UCSD-AML1 (cell line): ENCODE results near the gene EFNA5.

Experiments
- DNase-seq: peaks from one replicate; lab custom pipeline; 2025; ENCODE audit not compliant: unreplicated experiment; lab: John Stamatoyannopoulos, UW

Gene EFNA5

GRCh38 chr5:107646418-107646817 lies 24.3 kb downstream of the EFNA5 start:
- no peak for DNase-seq

DNA sequence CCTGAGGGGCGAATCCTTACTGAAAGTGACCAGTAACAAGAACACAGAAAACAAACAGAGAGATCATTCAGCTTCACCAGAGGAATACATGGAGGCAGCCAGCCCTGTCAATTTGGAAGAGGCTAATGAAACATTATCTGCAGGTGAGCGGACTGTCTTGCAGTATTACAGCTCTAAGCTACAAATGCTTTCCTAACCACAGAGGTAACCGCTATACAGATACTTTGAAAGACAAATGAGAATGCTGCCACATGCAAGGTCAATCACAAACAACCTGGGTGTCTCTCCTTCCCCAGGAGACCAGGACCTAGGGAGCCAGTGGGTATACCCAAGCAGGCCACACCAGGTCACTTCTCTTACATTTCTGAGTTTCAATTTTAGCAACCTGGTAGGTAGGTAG lies 30.2 kb downstream of the EFNA5 start:
- no peak for DNase-seq

- no peak for DNase-seq
These were observed 30.7 kb downstream of the EFNA5 start for GRCh38 chr5:107639990-107640389.

GRCh38 chr5:107636555-107636954 lies 34.2 kb downstream of the EFNA5 start:
- DNase-seq: no peak

- DNase-seq: no peak
These were observed 34.7 kb downstream of the EFNA5 start for GRCh38 chr5:107636068-107636467.

- no peak for DNase-seq
These were observed 35.5 kb downstream of the EFNA5 start for GRCh38 chr5:107634981-107635848.

DNA sequence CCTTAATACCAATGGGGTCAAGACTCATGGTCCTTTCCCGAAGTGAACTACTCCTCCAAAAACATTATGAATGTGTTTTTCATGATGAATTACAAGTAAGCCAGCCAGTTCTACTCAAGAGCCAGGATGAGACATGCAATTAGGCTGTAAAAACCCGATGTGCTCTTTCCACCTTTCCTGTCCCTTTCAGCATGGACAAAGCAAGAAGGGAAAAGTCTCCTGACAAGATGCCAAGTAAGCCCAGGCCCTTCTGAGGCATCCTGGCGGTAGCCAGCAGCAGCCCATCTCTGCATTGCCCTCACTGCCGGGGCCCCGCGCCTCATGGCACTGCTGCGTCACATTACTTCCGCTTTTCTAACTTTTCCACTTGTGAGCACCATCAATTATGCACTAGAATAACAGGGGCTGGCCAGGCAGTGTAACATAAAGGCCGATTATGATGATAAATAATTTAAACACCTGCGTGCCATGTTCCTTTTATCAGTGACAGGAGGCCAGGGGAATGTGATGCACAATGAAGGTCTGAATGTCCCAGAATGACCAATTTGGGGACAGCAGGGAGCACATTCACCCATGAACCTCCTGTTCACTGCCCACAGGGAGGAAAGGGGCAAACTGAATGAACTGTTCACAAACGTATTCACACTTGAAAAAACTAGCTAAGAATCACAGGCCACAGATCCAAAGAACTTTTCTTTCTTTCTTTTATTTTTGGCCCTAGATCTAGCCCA lies 37.4 kb downstream of the EFNA5 start:
- peak; percentile 5 for DNase-seq

DNA sequence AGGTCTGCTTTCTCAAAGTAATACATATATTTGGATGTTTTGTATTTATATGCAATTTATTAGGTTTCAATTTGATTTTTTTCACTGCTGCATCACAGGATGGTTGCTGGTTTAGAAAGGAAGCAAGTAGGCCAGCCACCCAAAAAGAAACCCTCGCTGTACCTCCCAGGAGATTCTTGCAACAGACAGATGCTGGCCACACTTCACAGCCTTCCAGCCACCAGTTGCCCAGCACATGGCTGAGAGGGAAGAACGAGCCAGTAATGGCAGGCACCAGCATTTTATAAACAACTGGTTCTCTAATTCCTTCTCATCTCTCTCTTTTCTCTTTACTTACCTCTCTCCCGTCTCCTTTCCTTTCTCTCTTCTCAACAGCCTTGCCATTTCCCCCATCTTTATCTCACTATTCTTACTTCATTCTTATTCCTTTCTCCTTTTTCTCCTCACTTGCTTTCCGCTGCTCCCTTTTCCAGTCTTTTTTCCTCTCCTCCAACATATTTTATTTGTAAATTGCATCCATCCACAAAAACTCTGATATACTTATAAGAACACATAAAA lies 38.9 kb downstream of the EFNA5 start:
- DNase-seq: no peak

- DNase-seq: no peak
These were observed 40.6 kb downstream of the EFNA5 start for GRCh38 chr5:107630184-107630583.

- DNase-seq: no peak
These were observed 46.5 kb downstream of the EFNA5 start for GRCh38 chr5:107624235-107624634.

- DNase-seq: no peak
These were observed 49.6 kb downstream of the EFNA5 start for GRCh38 chr5:107621089-107621488.

DNA sequence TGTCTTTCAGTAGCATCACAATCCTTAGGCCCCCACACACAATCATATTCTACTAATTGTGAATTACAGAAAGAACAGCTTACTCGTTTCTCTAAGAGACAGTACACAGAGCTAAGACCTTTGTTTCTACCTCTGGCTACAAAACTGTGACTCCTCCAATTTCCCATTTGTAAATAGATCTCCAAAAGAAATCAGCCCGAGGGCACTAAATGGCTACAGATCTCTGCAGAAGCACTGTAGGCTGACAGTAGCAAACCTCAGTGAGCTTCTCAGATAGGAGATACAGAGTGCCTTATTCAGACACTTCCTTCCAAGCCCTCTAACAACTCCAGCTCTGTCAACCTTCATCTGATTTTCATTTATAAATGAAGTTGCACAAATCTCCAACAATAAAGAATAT lies 51.0 kb downstream of the EFNA5 start:
- DNase-seq: no peak

DNA sequence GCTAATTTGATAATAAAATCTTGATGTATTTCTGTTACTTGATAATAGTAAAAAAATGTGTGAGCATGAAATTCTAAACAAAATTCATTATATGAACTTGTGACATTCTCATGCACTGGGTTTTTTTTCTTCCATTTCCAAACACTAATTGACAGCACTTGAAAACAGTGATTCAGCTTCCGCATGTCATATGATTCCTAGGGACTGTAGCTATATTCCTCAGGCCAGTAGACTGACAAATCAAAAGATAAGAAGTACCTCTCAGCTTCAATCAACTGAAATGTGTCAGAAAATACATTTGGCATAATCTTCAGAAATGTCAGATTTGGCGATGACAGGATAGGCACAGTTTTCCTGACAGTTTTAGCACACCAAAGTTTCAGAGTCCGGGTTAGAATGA lies 52.5 kb downstream of the EFNA5 start:
- no peak for DNase-seq

- DNase-seq: no peak
These were observed 53.7 kb downstream of the EFNA5 start for GRCh38 chr5:107617052-107617451.

- no peak for DNase-seq
These were observed 54.5 kb downstream of the EFNA5 start for GRCh38 chr5:107616213-107616612.

- DNase-seq: no peak
These were observed 55.4 kb downstream of the EFNA5 start for GRCh38 chr5:107615299-107615817.

- no peak for DNase-seq
These were observed 58.2 kb downstream of the EFNA5 start for GRCh38 chr5:107612541-107612940.

- DNase-seq: no peak
These were observed 59.9 kb downstream of the EFNA5 start for GRCh38 chr5:107610798-107611197.

DNA sequence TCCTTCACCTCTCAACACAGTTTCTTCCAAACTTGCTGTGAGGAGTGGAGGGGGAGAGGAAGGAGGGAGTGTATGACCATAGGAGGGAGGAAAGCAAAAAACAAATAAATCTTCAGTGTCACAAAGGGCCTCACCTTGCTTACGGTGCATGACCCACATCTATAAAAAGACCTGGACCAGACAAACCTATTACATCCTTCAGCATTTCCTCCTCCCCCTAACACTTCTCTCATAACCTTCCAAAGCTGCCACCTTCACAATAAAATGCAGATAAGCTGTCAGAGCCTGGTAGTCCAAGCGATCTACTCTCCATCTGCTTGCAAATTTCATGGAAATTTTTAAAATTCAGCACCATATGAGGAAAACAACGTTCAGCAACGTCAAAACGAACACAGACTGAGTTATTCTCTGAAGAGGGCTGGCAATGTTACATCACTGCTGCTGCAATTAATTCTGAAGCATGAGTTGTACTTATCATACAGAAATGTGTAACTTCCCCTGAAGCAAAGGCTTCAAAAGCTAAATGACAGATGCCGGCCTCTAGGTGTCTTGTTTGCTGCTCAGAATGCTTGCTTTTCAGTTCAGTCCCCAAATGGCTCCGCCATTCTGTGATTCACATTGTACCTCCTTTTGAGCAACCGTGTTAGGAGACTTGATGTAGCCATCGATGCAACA lies 62.9 kb downstream of the EFNA5 start:
- no peak for DNase-seq

GRCh38 chr5:107607196-107607595 lies 63.5 kb downstream of the EFNA5 start:
- DNase-seq: no peak

- no peak for DNase-seq
These were observed 65.1 kb downstream of the EFNA5 start for GRCh38 chr5:107605596-107606125.
